HepG2 (cell line): ENCODE measurements around the gene NCOA7. TPM values are rescaled to one million over a fixed set of nuclear protein-coding genes. Genes with fewer than 3 reads are reported as not detected.

Experiments
- ATAC-seq: fragments of 200-7000 bp; cut with Tn5 transposase; 3 replicates; pipeline ENCODE4 v1.9.1; 2020; ENCODE audit warnings: mild to moderate bottlenecking, moderate library complexity
- BruUV-seq: library from RNA; stranded (reverse); fragments of 400-500 nt; replicated peaks from 2 replicates; lab custom pipeline; 2021; lab: Mats Ljungman, UMichigan
- CTCF ChIA-PET: fragments of 300-600 bp; formaldehyde crosslinking; extraction: SDS; loops from one replicate; lab custom pipeline; 2021; ENCODE audit warnings: low total read pairs, inconsistent platforms, low intra/inter-chr PET ratio; lab: Yijun Ruan, JAX
- POLR2A ChIA-PET: fragments of 350-600 bp; sonication (Branson Sonifier 250); formaldehyde crosslinking; loops from one replicate; lab custom pipeline; 2020; ENCODE audit warnings: antibody characterized with exemption, inconsistent platforms; lab: Yijun Ruan, JAX
- DNase-seq: peaks from one replicate; pipeline ENCODE4 v3.0.0-alpha.2; 2015; ENCODE audit warnings: low spot score
- FAIRE-seq: peaks from 3 replicates; lab custom pipeline; 2011; peaks lifted over from hg19 to GRCh38; lab: Jason Lieb, UNC
- H2AFZ ChIP-seq: one replicate; pipeline ENCODE4 v1.6.1; 2011; ENCODE audit warnings: low read length, inconsistent platforms
- H3K27ac ChIP-seq: fragments of 300-600 bp; 3 replicates; pipeline ENCODE4 v1.8.0; 2011; ENCODE audit warnings: mixed run types, mild to moderate bottlenecking, mixed read lengths, low read length, inconsistent platforms; ENCODE audit not compliant: insufficient read depth; ENCODE audit errors: extremely low read length
- H3K27me3 ChIP-seq, 2 experiments: fragments of 200-600 bp in 1 of 2; 2 replicates in 1 of 2; 3 replicates in 1 of 2; pipeline versions ENCODE4 v1.6.0 to v1.8.0; 2011; ENCODE audit warnings: low read length in 2 of 2, mild to moderate bottlenecking in 2 of 2, moderate library complexity in 2 of 2, inconsistent platforms in 1 of 2; ENCODE audit not compliant: insufficient read depth in 2 of 2, control insufficient read depth in 1 of 2
- H3K36me3 ChIP-seq, 2 experiments: fragments of 200-600 bp in 1 of 2; replicated peaks in 1 of 2; 2 replicates in 1 of 2; 3 replicates in 1 of 2; pipeline versions ENCODE4 v1.5.1 to v1.8.0; 2011; ENCODE audit warnings: low read length in 2 of 2, inconsistent platforms in 1 of 2; ENCODE audit not compliant: insufficient read depth in 2 of 2, control insufficient read depth in 1 of 2
- H3K4me1 ChIP-seq: 2 replicates; pipeline ENCODE4 v1.5.1; 2012; ENCODE audit warnings: low read length, inconsistent platforms; ENCODE audit not compliant: insufficient read depth
- H3K4me2 ChIP-seq: 2 replicates; pipeline ENCODE4 v1.6.0; 2011; ENCODE audit warnings: low read depth, low read length, inconsistent platforms
- H3K4me3 ChIP-seq, 3 experiments: fragments of 200-600 bp in 1 of 3; sonication (generic), shearing (Covaris generic) in 1 of 3; replicated peaks in 1 of 3; 2 replicates each; pipeline ENCODE4 v1.5.1; 2011 to 2016; ENCODE audit warnings: low read length in 3 of 3, inconsistent platforms in 2 of 3, low read depth in 2 of 3, mild to moderate bottlenecking in 2 of 3, control low read depth in 1 of 3, mixed read lengths in 1 of 3; ENCODE audit not compliant: insufficient read depth in 1 of 3
- H3K79me2 ChIP-seq: one replicate; pipeline ENCODE4 v1.6.1; 2011; ENCODE audit warnings: low read length, inconsistent platforms; ENCODE audit not compliant: insufficient read depth
- H3K9ac ChIP-seq: 2 replicates; pipeline ENCODE4 v1.6.0; 2011; ENCODE audit warnings: mild to moderate bottlenecking, low read depth, low read length, inconsistent platforms; ENCODE audit not compliant: insufficient read depth
- H3K9me3 ChIP-seq: 2 replicates; pipeline ENCODE4 v1.5.1; 2012; ENCODE audit warnings: mild to moderate bottlenecking, low read length
- H4K20me1 ChIP-seq: 2 replicates; pipeline ENCODE4 v1.6.0; 2011; ENCODE audit warnings: inconsistent platforms, mild to moderate bottlenecking, low read length, moderate library complexity; ENCODE audit not compliant: insufficient read depth
- E2F5 ChIP-seq: sonication (generic); formaldehyde crosslinking; conservative IDR thresholded peaks from 2 replicates; pipeline ENCODE4 v1.4.0; 2020; ENCODE audit warnings: missing genetic modification reagents
- GLI4 ChIP-seq: sonication (generic); formaldehyde crosslinking; IDR thresholded peaks from 2 replicates; pipeline ENCODE4 v1.5.1; 2020; ENCODE audit warnings: missing genetic modification reagents, mild to moderate bottlenecking, moderate library complexity, borderline replicate concordance
- HDAC6 ChIP-seq: fragments of 200-600 bp; sonication (generic); IDR thresholded peaks from 2 replicates; pipeline ENCODE4 v1.7.0; 2017; ENCODE audit warnings: mild to moderate bottlenecking, antibody characterized with exemption, low read length, low read depth
- MAFF ChIP-seq: IDR thresholded peaks from 2 replicates; pipeline ENCODE4 v1.6.1; 2011; ENCODE audit warnings: low read depth, low read length, improper control_type of control experiment
- NFKBIZ ChIP-seq: IDR thresholded peaks from 2 replicates; pipeline ENCODE4 v1.6.1; 2018; ENCODE audit warnings: missing genetic modification reagents, missing compliant biosample characterization
- PAWR ChIP-seq: sonication (generic); formaldehyde crosslinking; IDR thresholded peaks from 2 replicates; pipeline ENCODE4 v1.4.0; 2020; ENCODE audit warnings: missing genetic modification reagents, mild to moderate bottlenecking, borderline replicate concordance
- PAX8 ChIP-seq: sonication (generic); formaldehyde crosslinking; IDR thresholded peaks from 2 replicates; pipeline ENCODE4 v1.8.0; 2022; ENCODE audit warnings: mild to moderate bottlenecking, missing genetic modification reagents, borderline replicate concordance
- PBX2 ChIP-seq: IDR thresholded peaks from 2 replicates; pipeline ENCODE4 v1.6.1; 2016; ENCODE audit warnings: control low read depth
- PHF8 ChIP-seq: sonication (generic); formaldehyde crosslinking; IDR thresholded peaks from 2 replicates; pipeline ENCODE4 v1.5.0; 2020; ENCODE audit warnings: missing genetic modification reagents
- PRDM10 ChIP-seq: sonication (generic); formaldehyde crosslinking; IDR thresholded peaks from 2 replicates; pipeline ENCODE4 v1.4.0; 2020; ENCODE audit warnings: low read depth, missing genetic modification reagents
- PREB ChIP-seq: sonication (generic); formaldehyde crosslinking; IDR thresholded peaks from 2 replicates; pipeline ENCODE4 v1.4.0; 2020; ENCODE audit warnings: missing genetic modification reagents
- SALL1 ChIP-seq: sonication (generic); formaldehyde crosslinking; IDR thresholded peaks from 2 replicates; pipeline ENCODE4 v1.8.0; 2022; ENCODE audit warnings: mild to moderate bottlenecking, missing genetic modification reagents
- SMYD3 ChIP-seq: sonication (generic); formaldehyde crosslinking; IDR thresholded peaks from 2 replicates; pipeline ENCODE4 v1.8.1; 2023; ENCODE audit warnings: mild to moderate bottlenecking, missing genetic modification reagents
- TAF15 ChIP-seq: fragments of 200-400 bp; formaldehyde crosslinking; IDR thresholded peaks from one replicate; pipeline ENCODE4 v1.6.1; 2018; ENCODE audit warnings: mild to moderate bottlenecking, low read depth, low read length; ENCODE audit not compliant: poor library complexity, severe bottlenecking
- THRA ChIP-seq: sonication (generic); formaldehyde crosslinking; IDR thresholded peaks from 2 replicates; pipeline ENCODE4 v1.4.0; 2020; ENCODE audit warnings: missing genetic modification reagents, borderline replicate concordance
- ZNF20 ChIP-seq: sonication (generic); formaldehyde crosslinking; IDR thresholded peaks from 2 replicates; pipeline ENCODE4 v1.4.0; 2020; ENCODE audit warnings: mild to moderate bottlenecking, moderate library complexity, missing genetic modification reagents
- ZNF282 ChIP-seq: fragments of 450-650 bp; IDR thresholded peaks from 2 replicates; pipeline ENCODE4 v1.6.1; 2018; ENCODE audit not compliant: partially characterized antibody
- ZNF720 ChIP-seq: sonication (generic); formaldehyde crosslinking; IDR thresholded peaks from 2 replicates; pipeline ENCODE4 v1.4.0; 2020; ENCODE audit warnings: missing genetic modification reagents
- WGBS: methylation state at CpG from one replicate; pipeline ENCODE4 v1.1.6; 2017; ENCODE audit warnings: low lambda C conversion rate; 5-methylcytosine and 5-hydroxymethylcytosine counted together
- in situ Hi-C: cut with HindIII; loops from 2 replicates; pipeline ENCODE4 v1.10.0; 2017; ENCODE audit warnings: low pct_unique_long_range_greater_than_20kb; ENCODE audit not compliant: extremely low pct_ligation_motif_present
- intact Hi-C: fragments of 100-400 bp; cut with micrococcal nuclease; formaldehyde crosslinking; loops from one replicate; pipeline ENCODE4 v1.10.0; 2022; ENCODE audit not compliant: unreplicated experiment
- polyA plus RNA-seq, 8 experiments: library from polyadenylated mRNA; depleted of rRNA in 3 of 8; stranded (reverse) in 7 of 8; unstranded in 1 of 8; fragments of >200 nt; fragmentation: Illumina TruSeq in 4 of 8; extraction: Trizol in 4 of 8; gene quantifications; 2 replicates each; pipeline versions ENCODE4 v1.2.1 to v1.2.3, GENCODE V29; 2011 to 2016; ENCODE audit warnings: low read depth in 4 of 8, missing spikeins in 1 of 8, mixed read lengths in 1 of 8; ENCODE audit not compliant: insufficient read depth in 1 of 8
- total RNA-seq, 5 experiments: library from RNA; depleted of rRNA; stranded (reverse); fragments of >200 nt; fragmentation: Illumina TruSeq; extraction: Trizol; gene quantifications; 2 replicates each; pipeline ENCODE4 v1.2.3, GENCODE V29; 2016; ENCODE audit warnings: low read depth in 1 of 5

The NCOA7 gene
- total and polyA plus RNA-seq, 2 of the 13 experiments (the other 11 are each of a cell fraction or from before 2014, with no cell fraction given): 13.6 to 20.8 TPM

- in situ Hi-C loops: no loop called here
- DNase-seq (no peak), ATAC-seq (no peak)
- Histone ChIP-seq H3K27ac (no peak overlapping the region), H3K4me1 (peaks cover 14% of the 10 kb centered on the region), H2AFZ (no peak overlapping the region)
- no TSS peak for BruUV-seq
- 94% methylated on average over 3 of the region's 3 CpGs for WGBS
- TF ChIP-seq THRA (CRISPR knock-in tag) (no peak), E2F5 (no peak), SALL1 (CRISPR knock-in tag) (no peak), PBX2 (no peak), PRDM10 (CRISPR knock-in tag) (no peak), PAWR (CRISPR knock-in tag) (no peak), ZNF20 (no peak), MAFF (no peak), PHF8 (CRISPR knock-in tag) (no peak), GLI4 (CRISPR knock-in tag) (no peak), NFKBIZ (no peak), PAX8 (CRISPR knock-in tag) (no peak), ZNF282 (no peak), PREB (CRISPR knock-in tag) (no peak), SMYD3 (CRISPR knock-in tag) (no peak), HDAC6 (no peak), TAF15 (no peak), ZNF720 (CRISPR knock-in tag) (no peak)
- TF ChIP-seq, all 625 proteins: peak for 0
- CTCF ChIA-PET: no interaction called here
- POLR2A ChIA-PET: no interaction called here
- Histone ChIP-seq H3K36me3 (no peaks in the 10 kb centered on the region), H4K20me1 (no peaks in the 10 kb centered on the region), H3K4me3 (no peak overlapping the region), H3K27me3 (no peaks in the 10 kb centered on the region), H3K79me2 (no peaks in the 10 kb centered on the region), H3K9me3 (no peaks in the 10 kb centered on the region), H3K9ac (no peak overlapping the region), H3K4me2 (no peak overlapping the region)
- no peak for FAIRE-seq
- intact Hi-C loops: no loop called here
Measured at GRCh38 chr6:125850361-125850760, 59.6 kb downstream of the NCOA7 start.
